Measurements from ENCODE around the gene MICAL3.

MICAL3 gene

GRCh38 chr22:17844150-17844549, 180.2 kb downstream of the MICAL3 start:
- Histone ChIP-seq H3K4me3 (ENCODE audit: severe bottlenecking) (no peak overlapping the region), H3K36me3 (ENCODE audit: low read depth) (peaks cover 19% of the 10 kb centered on the region), H3K27ac (ENCODE audit: poor library complexity, severe bottlenecking) (no peak overlapping the region), H3K4me1 (ENCODE audit: insufficient read depth, poor library complexity, severe bottlenecking) (no peaks in the 10 kb centered on the region), H3K27me3 (ENCODE audit: insufficient read depth, poor library complexity, severe bottlenecking) (no peaks in the 10 kb centered on the region), H3K9me3 (ENCODE audit: severe bottlenecking) (no peaks in the 10 kb centered on the region)
- no peak for ATAC-seq (ENCODE audit: low read depth)
- no peak for DNase-seq (ENCODE audit: low spot score)
- no peak for TF ChIP-seq CTCF (IDR thresholded peaks at IDR 0.05; ENCODE audit: poor library complexity, severe bottlenecking)

- Histone ChIP-seq H3K4me1 (ENCODE audit: insufficient read depth, poor library complexity, severe bottlenecking) (no peaks in the 10 kb centered on the region), H3K27ac (ENCODE audit: poor library complexity, severe bottlenecking) (no peak overlapping the region), H3K27me3 (ENCODE audit: insufficient read depth, poor library complexity, severe bottlenecking) (no peaks in the 10 kb centered on the region), H3K9me3 (ENCODE audit: severe bottlenecking) (no peaks in the 10 kb centered on the region), H3K36me3 (ENCODE audit: low read depth) (peaks cover 19% of the 10 kb centered on the region), H3K4me3 (ENCODE audit: severe bottlenecking) (no peak overlapping the region)
- ATAC-seq (ENCODE audit: low read depth) (no peak), DNase-seq (ENCODE audit: low spot score) (no peak)
- TF ChIP-seq CTCF (IDR thresholded peaks at IDR 0.05; ENCODE audit: poor library complexity, severe bottlenecking): no peak
Measured at GRCh38 chr22:17842386-17842785, 182.0 kb downstream of the MICAL3 start.

GRCh38 chr22:17841836-17842235, 182.5 kb downstream of the MICAL3 start:
- ATAC-seq (ENCODE audit: low read depth) (no peak), DNase-seq (ENCODE audit: low spot score) (no peak)
- peaks cover 19% of the 10 kb centered on the region for H3K36me3 ChIP-seq (ENCODE audit: low read depth)

GRCh38 chr22:17838180-17838865, 186.0 kb downstream of the MICAL3 start:
- no peak for TF ChIP-seq CTCF (IDR thresholded peaks at IDR 0.05; ENCODE audit: poor library complexity, severe bottlenecking)
- H3K36me3 ChIP-seq (ENCODE audit: low read depth): peaks cover 19% of the 10 kb centered on the region
- no peaks in the 10 kb centered on the region for H3K4me1 ChIP-seq (ENCODE audit: insufficient read depth, poor library complexity, severe bottlenecking)
- H3K27me3 ChIP-seq (ENCODE audit: insufficient read depth, poor library complexity, severe bottlenecking): no peaks in the 10 kb centered on the region
- H3K27ac ChIP-seq (ENCODE audit: poor library complexity, severe bottlenecking): no peak overlapping the region
- no peaks in the 10 kb centered on the region for H3K9me3 ChIP-seq (ENCODE audit: severe bottlenecking)
- ATAC-seq (ENCODE audit: low read depth) (no peak), DNase-seq (ENCODE audit: low spot score) (no peak)
- H3K4me3 ChIP-seq (ENCODE audit: severe bottlenecking): no peak overlapping the region

More at GRCh38 chr22:17841836-17842235, 182.5 kb downstream of the MICAL3 start:
- Histone ChIP-seq H3K27me3 (ENCODE audit: insufficient read depth, poor library complexity, severe bottlenecking) (no peaks in the 10 kb centered on the region), H3K9me3 (ENCODE audit: severe bottlenecking) (no peaks in the 10 kb centered on the region), H3K27ac (ENCODE audit: poor library complexity, severe bottlenecking) (no peak overlapping the region), H3K4me1 (ENCODE audit: insufficient read depth, poor library complexity, severe bottlenecking) (no peaks in the 10 kb centered on the region), H3K4me3 (ENCODE audit: severe bottlenecking) (no peak overlapping the region)
- no peak for TF ChIP-seq CTCF (IDR thresholded peaks at IDR 0.05; ENCODE audit: poor library complexity, severe bottlenecking)

GRCh38 chr22:17836992-17837742, 187.2 kb downstream of the MICAL3 start:
- TF ChIP-seq CTCF (IDR thresholded peaks at IDR 0.05; ENCODE audit: poor library complexity, severe bottlenecking): no peak
- Histone ChIP-seq H3K4me3 (ENCODE audit: severe bottlenecking) (no peak overlapping the region), H3K9me3 (ENCODE audit: severe bottlenecking) (no peaks in the 10 kb centered on the region), H3K27me3 (ENCODE audit: insufficient read depth, poor library complexity, severe bottlenecking) (no peaks in the 10 kb centered on the region), H3K36me3 (ENCODE audit: low read depth) (peaks cover 19% of the 10 kb centered on the region), H3K27ac (ENCODE audit: poor library complexity, severe bottlenecking) (no peak overlapping the region), H3K4me1 (ENCODE audit: insufficient read depth, poor library complexity, severe bottlenecking) (no peaks in the 10 kb centered on the region)
- ATAC-seq (ENCODE audit: low read depth) (no peak), DNase-seq (ENCODE audit: low spot score) (no peak)
